GM18873 (cell line): ENCODE measurements around the gene VGLL4.
"Not testable (repeated sequence)": the region's sequence is repeated elsewhere in the genome, so short reads cannot be mapped to it uniquely, and the experiment has no call there.

Experiments used
- ATAC-seq: cut with Tn5 transposase; IDR thresholded peaks from one replicate; pipeline ENCODE4 v1.9.1; 2021; ENCODE audit warnings: mild to moderate bottlenecking, moderate library complexity, moderate number of reproducible peaks; ENCODE audit not compliant: unreplicated experiment, low FRiP score

VGLL4 gene

GRCh38 chr3:11643605-11644087 is at the start of gene VGLL4:
Gene VGLL4 (minus strand): TSS chr3:11643915. CDS start chr3:11643518, 397 bp downstream.
- ATAC-seq: no peak

GRCh38 chr3:11692532-11692813 is 48.8 kb upstream of the VGLL4 start:
- ATAC-seq: no peak

- no peak for ATAC-seq
Observed at GRCh38 chr3:11691767-11692531, 48.2 kb upstream of the VGLL4 start.

GRCh38 chr3:11690863-11691766 is 47.4 kb upstream of the VGLL4 start:
- no peak for ATAC-seq

- ATAC-seq: no peak
Observed at GRCh38 chr3:11689749-11690148, 46.0 kb upstream of the VGLL4 start.

- not testable (repeated sequence) for ATAC-seq
Observed at GRCh38 chr3:11684980-11685379, 41.3 kb upstream of the VGLL4 start.

- no peak for ATAC-seq
Observed at GRCh38 chr3:11680509-11680908, 36.8 kb upstream of the VGLL4 start.

GRCh38 chr3:11679964-11680363 is 36.2 kb upstream of the VGLL4 start:
- ATAC-seq: no peak

- no peak for ATAC-seq
Observed at GRCh38 chr3:11672363-11672762, 28.6 kb upstream of the VGLL4 start.

- no peak for ATAC-seq
Observed at GRCh38 chr3:11671648-11672100, 28.0 kb upstream of the VGLL4 start.

GRCh38 chr3:11668243-11669235 is 24.8 kb upstream of the VGLL4 start:
- no peak for ATAC-seq

GRCh38 chr3:11665331-11665730 is 21.6 kb upstream of the VGLL4 start:
- ATAC-seq: no peak

- ATAC-seq: no peak
Observed at GRCh38 chr3:11662392-11662990, 18.8 kb upstream of the VGLL4 start.

- no peak for ATAC-seq
Observed at GRCh38 chr3:11661827-11662226, 18.1 kb upstream of the VGLL4 start.

- ATAC-seq: no peak
Observed at GRCh38 chr3:11661052-11661656, 17.4 kb upstream of the VGLL4 start.

- no peak for ATAC-seq
Observed at GRCh38 chr3:11660242-11660641, 16.5 kb upstream of the VGLL4 start.

- no peak for ATAC-seq
Observed at GRCh38 chr3:11658180-11658579, 14.5 kb upstream of the VGLL4 start.

GRCh38 chr3:11655196-11655928 is 11.6 kb upstream of the VGLL4 start:
- no peak for ATAC-seq

GRCh38 chr3:11654166-11654565 is 10.5 kb upstream of the VGLL4 start:
- no peak for ATAC-seq
